Panc1 (cell line): ENCODE measurements around the gene MAPRE2.

Experiments
- POLR2AphosphoS5 ChIP-seq: IDR thresholded peaks from 2 replicates; pipeline ENCODE4 v1.6.1; 2012; ENCODE audit warnings: mild to moderate bottlenecking, low read depth, low read length, moderate library complexity
- TF ChIP-seq, protein P1 (sequence below): fragments of 450-650 bp; IDR thresholded peaks from 2 replicates; pipeline ENCODE4 v1.5.1; 2017; ENCODE audit warnings: mild to moderate bottlenecking
- TF ChIP-seq, protein P2 (sequence below), 2 experiments: IDR thresholded peaks; 2 replicates each; pipeline ENCODE4 v1.6.1; 2011 to 2012; ENCODE audit warnings: low read depth in 2 of 2, control low read depth in 1 of 2, low read length in 1 of 2, mild to moderate bottlenecking in 1 of 2, moderate library complexity in 1 of 2; ENCODE audit not compliant: insufficient read depth in 1 of 2

DNA sequence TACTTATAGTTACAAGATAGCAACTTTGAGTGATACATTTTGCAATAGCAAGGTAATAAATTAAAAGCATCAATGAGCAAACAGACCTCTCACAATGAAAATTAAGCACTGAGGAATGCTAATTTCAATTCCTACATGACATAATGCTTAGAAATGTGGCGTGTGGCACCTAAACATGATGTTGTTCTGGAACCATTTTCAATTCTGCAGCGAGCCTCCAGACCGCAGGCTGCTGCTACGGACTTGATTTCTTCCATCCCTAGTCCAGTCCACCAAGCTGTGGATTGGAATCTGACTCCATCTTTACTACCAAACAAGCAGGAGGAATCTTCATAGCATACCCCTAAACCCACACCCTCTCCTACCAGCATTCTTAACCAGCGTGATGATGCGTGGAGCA lies 140.9 kb downstream of the MAPRE2 start:
- TF ChIP-seq, protein P1, sequence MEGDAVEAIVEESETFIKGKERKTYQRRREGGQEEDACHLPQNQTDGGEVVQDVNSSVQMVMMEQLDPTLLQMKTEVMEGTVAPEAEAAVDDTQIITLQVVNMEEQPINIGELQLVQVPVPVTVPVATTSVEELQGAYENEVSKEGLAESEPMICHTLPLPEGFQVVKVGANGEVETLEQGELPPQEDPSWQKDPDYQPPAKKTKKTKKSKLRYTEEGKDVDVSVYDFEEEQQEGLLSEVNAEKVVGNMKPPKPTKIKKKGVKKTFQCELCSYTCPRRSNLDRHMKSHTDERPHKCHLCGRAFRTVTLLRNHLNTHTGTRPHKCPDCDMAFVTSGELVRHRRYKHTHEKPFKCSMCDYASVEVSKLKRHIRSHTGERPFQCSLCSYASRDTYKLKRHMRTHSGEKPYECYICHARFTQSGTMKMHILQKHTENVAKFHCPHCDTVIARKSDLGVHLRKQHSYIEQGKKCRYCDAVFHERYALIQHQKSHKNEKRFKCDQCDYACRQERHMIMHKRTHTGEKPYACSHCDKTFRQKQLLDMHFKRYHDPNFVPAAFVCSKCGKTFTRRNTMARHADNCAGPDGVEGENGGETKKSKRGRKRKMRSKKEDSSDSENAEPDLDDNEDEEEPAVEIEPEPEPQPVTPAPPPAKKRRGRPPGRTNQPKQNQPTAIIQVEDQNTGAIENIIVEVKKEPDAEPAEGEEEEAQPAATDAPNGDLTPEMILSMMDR = no peak
- TF ChIP-seq POLR2AphosphoS5 = no peak
- TF ChIP-seq, protein P2, sequence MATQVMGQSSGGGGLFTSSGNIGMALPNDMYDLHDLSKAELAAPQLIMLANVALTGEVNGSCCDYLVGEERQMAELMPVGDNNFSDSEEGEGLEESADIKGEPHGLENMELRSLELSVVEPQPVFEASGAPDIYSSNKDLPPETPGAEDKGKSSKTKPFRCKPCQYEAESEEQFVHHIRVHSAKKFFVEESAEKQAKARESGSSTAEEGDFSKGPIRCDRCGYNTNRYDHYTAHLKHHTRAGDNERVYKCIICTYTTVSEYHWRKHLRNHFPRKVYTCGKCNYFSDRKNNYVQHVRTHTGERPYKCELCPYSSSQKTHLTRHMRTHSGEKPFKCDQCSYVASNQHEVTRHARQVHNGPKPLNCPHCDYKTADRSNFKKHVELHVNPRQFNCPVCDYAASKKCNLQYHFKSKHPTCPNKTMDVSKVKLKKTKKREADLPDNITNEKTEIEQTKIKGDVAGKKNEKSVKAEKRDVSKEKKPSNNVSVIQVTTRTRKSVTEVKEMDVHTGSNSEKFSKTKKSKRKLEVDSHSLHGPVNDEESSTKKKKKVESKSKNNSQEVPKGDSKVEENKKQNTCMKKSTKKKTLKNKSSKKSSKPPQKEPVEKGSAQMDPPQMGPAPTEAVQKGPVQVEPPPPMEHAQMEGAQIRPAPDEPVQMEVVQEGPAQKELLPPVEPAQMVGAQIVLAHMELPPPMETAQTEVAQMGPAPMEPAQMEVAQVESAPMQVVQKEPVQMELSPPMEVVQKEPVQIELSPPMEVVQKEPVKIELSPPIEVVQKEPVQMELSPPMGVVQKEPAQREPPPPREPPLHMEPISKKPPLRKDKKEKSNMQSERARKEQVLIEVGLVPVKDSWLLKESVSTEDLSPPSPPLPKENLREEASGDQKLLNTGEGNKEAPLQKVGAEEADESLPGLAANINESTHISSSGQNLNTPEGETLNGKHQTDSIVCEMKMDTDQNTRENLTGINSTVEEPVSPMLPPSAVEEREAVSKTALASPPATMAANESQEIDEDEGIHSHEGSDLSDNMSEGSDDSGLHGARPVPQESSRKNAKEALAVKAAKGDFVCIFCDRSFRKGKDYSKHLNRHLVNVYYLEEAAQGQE (IDR thresholded peaks at IDR 0.05; ENCODE audit: insufficient read depth in 1 of 2, low read depth in 2 of 2, low read length in 1 of 2) = no peak
